ENCODE data around the gene SLC39A13.

SLC39A13 gene

GRCh38 chr11:47426062-47426956, 17.9 kb downstream of the SLC39A13 start, which contains the start of gene PSMC3:
Gene PSMC3, minus strand, starts transcription at chr11:47426439. Its CDS starts 160 bp downstream, at chr11:47426279.
- H3K79me1 ChIP-seq (ENCODE audit: low read depth, low read length), result peaks cover 7% of the 10 kb centered on the region
- H3K18ac ChIP-seq (ENCODE audit: low read length), result peak within 1 kb of the TSS; percentile 48
- no peak within 1 kb of the TSS for H2BK15ac ChIP-seq (ENCODE audit: low read length)
- H4K91ac ChIP-seq (ENCODE audit: low read depth, low read length, poor library complexity), result no peak within 1 kb of the TSS
- WGBS, 2 donors (ENCODE audit: extremely low coverage in 2 of 2, insufficient read length in 2 of 2, insufficient replicate concordance in 1 of 2), result no CpG with 5 or more reads among the region's 62 CpGs
- H4K8ac ChIP-seq (ENCODE audit: low read depth, low read length), result no peak within 1 kb of the TSS
- H3K36me3 ChIP-seq (replicated peaks in 1 of 2; ENCODE audit: control insufficient read depth in 2 of 2, insufficient read depth in 2 of 2, low read length in 2 of 2), result peaks cover 28 to 39% of the 10 kb centered on the region in 2 donors
- peak within 1 kb of the TSS; percentile 83 for H3K9ac ChIP-seq (ENCODE audit: low read depth, low read length, poor library complexity)
- no peak within 1 kb of the TSS for H2AK5ac ChIP-seq (ENCODE audit: low read depth, low read length)
- peak within 1 kb of the TSS; percentile 78 for H3K4me2 ChIP-seq (ENCODE audit: insufficient read depth, low read length, poor library complexity, severe bottlenecking)
- DNase-seq (ENCODE audit: low spot score), result peak; percentile 98
- peak within 1 kb of the TSS; percentile 94 to 98 for H3K4me3 ChIP-seq (ENCODE audit: low read length in 2 of 2)
- H3K27ac ChIP-seq (replicated peaks; ENCODE audit: low read length), result peak within 1 kb of the TSS; percentile 58
- no peaks in the 10 kb centered on the region for H3K27me3 ChIP-seq (ENCODE audit: control insufficient read depth in 3 of 3, insufficient read depth in 3 of 3, low read depth in 1 of 3, low read length in 3 of 3)
- H3K4ac ChIP-seq (ENCODE audit: low read length), result no peak within 1 kb of the TSS
- peaks cover 3 to 7% of the 10 kb centered on the region in 2 donors for H3K4me1 ChIP-seq (ENCODE audit: control insufficient read depth in 2 of 2, insufficient read depth in 1 of 2, low read depth in 1 of 2, low read length in 2 of 2)
- peak within 1 kb of the TSS; percentile 7 for H2BK5ac ChIP-seq (ENCODE audit: low read length)
- peak within 1 kb of the TSS; percentile 1 for H3K23ac ChIP-seq (ENCODE audit: low read depth, low read length, poor library complexity)
- H2AFZ ChIP-seq (ENCODE audit: low read length), result peak within 1 kb of the TSS; percentile 98
- H2BK12ac ChIP-seq (ENCODE audit: low read length), result no peak within 1 kb of the TSS
- H3K14ac ChIP-seq (ENCODE audit: low read length), result no peak within 1 kb of the TSS
- H2BK120ac ChIP-seq (ENCODE audit: low read depth, low read length), result no peak within 1 kb of the TSS
- no peaks in the 10 kb centered on the region for H3K9me3 ChIP-seq (replicated peaks in 1 of 2; ENCODE audit: control insufficient read depth in 2 of 2, insufficient read depth in 1 of 2, low read depth in 1 of 2, low read length in 2 of 2)

GRCh38 chr11:47430524-47430923, 22.1 kb downstream of the SLC39A13 start:
- H3K4me1 ChIP-seq (ENCODE audit: control insufficient read depth in 2 of 2, insufficient read depth in 1 of 2, low read depth in 1 of 2, low read length in 2 of 2), result no peaks in the 10 kb centered on the region
- H3K9ac ChIP-seq (ENCODE audit: low read depth, low read length, poor library complexity), result no peak overlapping the region
- no peak overlapping the region for H2BK5ac ChIP-seq (ENCODE audit: low read length)
- no peak overlapping the region for H4K91ac ChIP-seq (ENCODE audit: low read depth, low read length, poor library complexity)
- H3K14ac ChIP-seq (ENCODE audit: low read length), result no peak overlapping the region
- no peak overlapping the region for H2AK5ac ChIP-seq (ENCODE audit: low read depth, low read length)
- no peak overlapping the region for H2BK15ac ChIP-seq (ENCODE audit: low read length)
- no CpG with 5 or more reads among the region's 5 CpGs for WGBS, 2 donors (ENCODE audit: extremely low coverage in 2 of 2, insufficient read length in 2 of 2, insufficient replicate concordance in 1 of 2)
- no peaks in the 10 kb centered on the region for H3K36me3 ChIP-seq (replicated peaks in 1 of 2; ENCODE audit: control insufficient read depth in 2 of 2, insufficient read depth in 2 of 2, low read length in 2 of 2)
- no peak overlapping the region for H4K8ac ChIP-seq (ENCODE audit: low read depth, low read length)
- no peaks in the 10 kb centered on the region for H3K79me1 ChIP-seq (ENCODE audit: low read depth, low read length)
- H3K4ac ChIP-seq (ENCODE audit: low read length), result no peak overlapping the region
- H2AFZ ChIP-seq (ENCODE audit: low read length), result peak overlapping the region; percentile 80
- H3K18ac ChIP-seq (ENCODE audit: low read length), result no peak overlapping the region
- no peak overlapping the region for H2BK12ac ChIP-seq (ENCODE audit: low read length)
- no peak overlapping the region for H3K27ac ChIP-seq (replicated peaks; ENCODE audit: low read length)
- no peaks in the 10 kb centered on the region for H3K9me3 ChIP-seq (replicated peaks in 1 of 2; ENCODE audit: control insufficient read depth in 2 of 2, insufficient read depth in 1 of 2, low read depth in 1 of 2, low read length in 2 of 2)
- DNase-seq (ENCODE audit: low spot score), result no peak
- H3K4me3 ChIP-seq (ENCODE audit: low read length in 2 of 2), result no peak overlapping the region
- H2BK120ac ChIP-seq (ENCODE audit: low read depth, low read length), result no peak overlapping the region
- H3K23ac ChIP-seq (ENCODE audit: low read depth, low read length, poor library complexity), result no peak overlapping the region
- no peaks in the 10 kb centered on the region for H3K27me3 ChIP-seq (ENCODE audit: control insufficient read depth in 3 of 3, insufficient read depth in 3 of 3, low read depth in 1 of 3, low read length in 3 of 3)
- no peak overlapping the region for H3K4me2 ChIP-seq (ENCODE audit: insufficient read depth, low read length, poor library complexity, severe bottlenecking)

- H3K4ac ChIP-seq (ENCODE audit: low read length), result no peak overlapping the region
- no peaks in the 10 kb centered on the region for H3K9me3 ChIP-seq (replicated peaks in 1 of 2; ENCODE audit: control insufficient read depth in 2 of 2, insufficient read depth in 1 of 2, low read depth in 1 of 2, low read length in 2 of 2)
- no peak overlapping the region for H3K27ac ChIP-seq (replicated peaks; ENCODE audit: low read length)
- no peaks in the 10 kb centered on the region for H3K27me3 ChIP-seq (ENCODE audit: control insufficient read depth in 3 of 3, insufficient read depth in 3 of 3, low read depth in 1 of 3, low read length in 3 of 3)
- no peak overlapping the region for H2BK120ac ChIP-seq (ENCODE audit: low read depth, low read length)
- H3K4me2 ChIP-seq (ENCODE audit: insufficient read depth, low read length, poor library complexity, severe bottlenecking), result no peak overlapping the region
- H3K14ac ChIP-seq (ENCODE audit: low read length), result no peak overlapping the region
- H3K4me3 ChIP-seq (ENCODE audit: low read length in 2 of 2), result no peak overlapping the region
- no peak overlapping the region for H2BK5ac ChIP-seq (ENCODE audit: low read length)
- no peak overlapping the region for H2AK5ac ChIP-seq (ENCODE audit: low read depth, low read length)
- no peaks in the 10 kb centered on the region for H3K36me3 ChIP-seq (replicated peaks in 1 of 2; ENCODE audit: control insufficient read depth in 2 of 2, insufficient read depth in 2 of 2, low read length in 2 of 2)
- no peak overlapping the region for H2AFZ ChIP-seq (ENCODE audit: low read length)
- H3K23ac ChIP-seq (ENCODE audit: low read depth, low read length, poor library complexity), result no peak overlapping the region
- no peak overlapping the region for H4K8ac ChIP-seq (ENCODE audit: low read depth, low read length)
- H3K79me1 ChIP-seq (ENCODE audit: low read depth, low read length), result no peaks in the 10 kb centered on the region
- H3K18ac ChIP-seq (ENCODE audit: low read length), result no peak overlapping the region
- H2BK12ac ChIP-seq (ENCODE audit: low read length), result no peak overlapping the region
- H3K4me1 ChIP-seq (ENCODE audit: control insufficient read depth in 2 of 2, insufficient read depth in 1 of 2, low read depth in 1 of 2, low read length in 2 of 2), result no peaks in the 10 kb centered on the region
- DNase-seq (ENCODE audit: low spot score), result no peak
- no CpG with 5 or more reads among the region's 9 CpGs for WGBS, 2 donors (ENCODE audit: extremely low coverage in 2 of 2, insufficient read length in 2 of 2, insufficient replicate concordance in 1 of 2)
- H4K91ac ChIP-seq (ENCODE audit: low read depth, low read length, poor library complexity), result no peak overlapping the region
- H3K9ac ChIP-seq (ENCODE audit: low read depth, low read length, poor library complexity), result no peak overlapping the region
- H2BK15ac ChIP-seq (ENCODE audit: low read length), result no peak overlapping the region
Measured at GRCh38 chr11:47431356-47432083, 23.1 kb downstream of the SLC39A13 start.

- Histone ChIP-seq H4K91ac (ENCODE audit: low read depth, low read length, poor library complexity) (no peak overlapping the region), H2BK12ac (ENCODE audit: low read length) (no peak overlapping the region), H3K18ac (ENCODE audit: low read length) (no peak overlapping the region), H2BK5ac (ENCODE audit: low read length) (no peak overlapping the region), H3K4me2 (ENCODE audit: insufficient read depth, low read length, poor library complexity, severe bottlenecking) (no peak overlapping the region), H3K36me3 (replicated peaks in 1 of 2; ENCODE audit: control insufficient read depth in 2 of 2, insufficient read depth in 2 of 2, low read length in 2 of 2) (no peaks in the 10 kb centered on the region), H4K8ac (ENCODE audit: low read depth, low read length) (no peak overlapping the region), H3K79me1 (ENCODE audit: low read depth, low read length) (no peaks in the 10 kb centered on the region), H3K27ac (replicated peaks; ENCODE audit: low read length) (no peak overlapping the region), H3K4ac (ENCODE audit: low read length) (no peak overlapping the region), H3K9me3 (replicated peaks in 1 of 2; ENCODE audit: control insufficient read depth in 2 of 2, insufficient read depth in 1 of 2, low read depth in 1 of 2, low read length in 2 of 2) (no peaks in the 10 kb centered on the region), H3K4me1 (ENCODE audit: control insufficient read depth in 2 of 2, insufficient read depth in 1 of 2, low read depth in 1 of 2, low read length in 2 of 2) (peaks cover 2 to 9% of the 10 kb centered on the region in 2 donors), H3K27me3 (ENCODE audit: control insufficient read depth in 3 of 3, insufficient read depth in 3 of 3, low read depth in 1 of 3, low read length in 3 of 3) (no peaks in the 10 kb centered on the region), H3K4me3 (ENCODE audit: low read length in 2 of 2) (no peak overlapping the region), H2BK15ac (ENCODE audit: low read length) (no peak overlapping the region), H2AFZ (ENCODE audit: low read length) (peak overlapping the region; percentile 45), H2BK120ac (ENCODE audit: low read depth, low read length) (no peak overlapping the region), H2AK5ac (ENCODE audit: low read depth, low read length) (no peak overlapping the region), H3K23ac (ENCODE audit: low read depth, low read length, poor library complexity) (no peak overlapping the region), H3K9ac (ENCODE audit: low read depth, low read length, poor library complexity) (no peak overlapping the region), H3K14ac (ENCODE audit: low read length) (no peak overlapping the region)
- no CpG with 5 or more reads among the region's 3 CpGs for WGBS, 2 donors (ENCODE audit: extremely low coverage in 2 of 2, insufficient read length in 2 of 2, insufficient replicate concordance in 1 of 2)
- no peak for DNase-seq (ENCODE audit: low spot score)
Measured at GRCh38 chr11:47433157-47433556, 24.8 kb downstream of the SLC39A13 start.

Measured in neuronal stem cell (in vitro differentiated cells).